HepG2 (cell line): ENCODE data around the gene KCNK18. TPM values are rescaled to one million over a fixed set of nuclear protein-coding genes. Genes with fewer than 3 reads are reported as not detected.

Experiments used
- ATAC-seq: fragments of 200-7000 bp; cut with Tn5 transposase; 3 replicates; pipeline ENCODE4 v1.9.1; 2020; ENCODE audit warnings: mild to moderate bottlenecking, moderate library complexity
- BruUV-seq: library from RNA; stranded (reverse); fragments of 400-500 nt; replicated peaks from 2 replicates; lab custom pipeline; 2021; lab: Mats Ljungman, UMichigan
- CTCF ChIA-PET: fragments of 300-600 bp; formaldehyde crosslinking; extraction: SDS; loops from one replicate; lab custom pipeline; 2021; ENCODE audit warnings: low total read pairs, inconsistent platforms, low intra/inter-chr PET ratio; lab: Yijun Ruan, JAX
- POLR2A ChIA-PET: fragments of 350-600 bp; sonication (Branson Sonifier 250); formaldehyde crosslinking; loops from one replicate; lab custom pipeline; 2020; ENCODE audit warnings: antibody characterized with exemption, inconsistent platforms; lab: Yijun Ruan, JAX
- DNase-seq: peaks from one replicate; pipeline ENCODE4 v3.0.0-alpha.2; 2015; ENCODE audit warnings: low spot score
- FAIRE-seq: peaks from 3 replicates; lab custom pipeline; 2011; peaks lifted over from hg19 to GRCh38; lab: Jason Lieb, UNC
- H2AFZ ChIP-seq: one replicate; pipeline ENCODE4 v1.6.1; 2011; ENCODE audit warnings: low read length, inconsistent platforms
- H3K27ac ChIP-seq: fragments of 300-600 bp; 3 replicates; pipeline ENCODE4 v1.8.0; 2011; ENCODE audit warnings: mixed run types, mild to moderate bottlenecking, mixed read lengths, low read length, inconsistent platforms; ENCODE audit not compliant: insufficient read depth; ENCODE audit errors: extremely low read length
- H3K27me3 ChIP-seq, 2 experiments: fragments of 200-600 bp in 1 of 2; 2 replicates in 1 of 2; 3 replicates in 1 of 2; pipeline versions ENCODE4 v1.6.0 to v1.8.0; 2011; ENCODE audit warnings: low read length in 2 of 2, mild to moderate bottlenecking in 2 of 2, moderate library complexity in 2 of 2, inconsistent platforms in 1 of 2; ENCODE audit not compliant: insufficient read depth in 2 of 2, control insufficient read depth in 1 of 2
- H3K36me3 ChIP-seq, 2 experiments: fragments of 200-600 bp in 1 of 2; replicated peaks in 1 of 2; 2 replicates in 1 of 2; 3 replicates in 1 of 2; pipeline versions ENCODE4 v1.5.1 to v1.8.0; 2011; ENCODE audit warnings: low read length in 2 of 2, inconsistent platforms in 1 of 2; ENCODE audit not compliant: insufficient read depth in 2 of 2, control insufficient read depth in 1 of 2
- H3K4me1 ChIP-seq: 2 replicates; pipeline ENCODE4 v1.5.1; 2012; ENCODE audit warnings: low read length, inconsistent platforms; ENCODE audit not compliant: insufficient read depth
- H3K4me2 ChIP-seq: 2 replicates; pipeline ENCODE4 v1.6.0; 2011; ENCODE audit warnings: low read depth, low read length, inconsistent platforms
- H3K4me3 ChIP-seq, 3 experiments: fragments of 200-600 bp in 1 of 3; sonication (generic), shearing (Covaris generic) in 1 of 3; replicated peaks in 1 of 3; 2 replicates each; pipeline ENCODE4 v1.5.1; 2011 to 2016; ENCODE audit warnings: low read length in 3 of 3, inconsistent platforms in 2 of 3, low read depth in 2 of 3, mild to moderate bottlenecking in 2 of 3, control low read depth in 1 of 3, mixed read lengths in 1 of 3; ENCODE audit not compliant: insufficient read depth in 1 of 3
- H3K79me2 ChIP-seq: one replicate; pipeline ENCODE4 v1.6.1; 2011; ENCODE audit warnings: low read length, inconsistent platforms; ENCODE audit not compliant: insufficient read depth
- H3K9ac ChIP-seq: 2 replicates; pipeline ENCODE4 v1.6.0; 2011; ENCODE audit warnings: mild to moderate bottlenecking, low read depth, low read length, inconsistent platforms; ENCODE audit not compliant: insufficient read depth
- H3K9me3 ChIP-seq: 2 replicates; pipeline ENCODE4 v1.5.1; 2012; ENCODE audit warnings: mild to moderate bottlenecking, low read length
- H4K20me1 ChIP-seq: 2 replicates; pipeline ENCODE4 v1.6.0; 2011; ENCODE audit warnings: inconsistent platforms, mild to moderate bottlenecking, low read length, moderate library complexity; ENCODE audit not compliant: insufficient read depth
- CBX2 ChIP-seq, 2 experiments: fragments of 200-600 bp in 1 of 2; sonication (generic); formaldehyde crosslinking in 1 of 2; IDR thresholded peaks; 2 replicates each; pipeline versions ENCODE4 v1.7.0 to v1.8.1; 2018 to 2022; ENCODE audit warnings: low read depth in 2 of 2, low read length in 1 of 2, mild to moderate bottlenecking in 1 of 2, missing genetic modification reagents in 1 of 2
- EEA1 ChIP-seq: sonication (generic); formaldehyde crosslinking; IDR thresholded peaks from 2 replicates; pipeline ENCODE4 v1.5.1; 2020; ENCODE audit warnings: mild to moderate bottlenecking, missing genetic modification reagents, borderline replicate concordance
- EZH2 ChIP-seq: conservative IDR thresholded peaks from 2 replicates; pipeline ENCODE4 v1.6.1; 2012; ENCODE audit warnings: mild to moderate bottlenecking, low read depth, low read length, moderate library complexity
- TAF15 ChIP-seq: fragments of 200-400 bp; formaldehyde crosslinking; IDR thresholded peaks from one replicate; pipeline ENCODE4 v1.6.1; 2018; ENCODE audit warnings: mild to moderate bottlenecking, low read depth, low read length; ENCODE audit not compliant: poor library complexity, severe bottlenecking
- ZMYM4 ChIP-seq: sonication (generic); formaldehyde crosslinking; IDR thresholded peaks from 2 replicates; pipeline ENCODE4 v1.8.1; 2023; ENCODE audit warnings: mild to moderate bottlenecking, missing genetic modification reagents
- WGBS: methylation state at CpG from one replicate; pipeline ENCODE4 v1.1.6; 2017; ENCODE audit warnings: low lambda C conversion rate; 5-methylcytosine and 5-hydroxymethylcytosine counted together
- in situ Hi-C: cut with HindIII; loops from 2 replicates; pipeline ENCODE4 v1.10.0; 2017; ENCODE audit warnings: low pct_unique_long_range_greater_than_20kb; ENCODE audit not compliant: extremely low pct_ligation_motif_present
- intact Hi-C: fragments of 100-400 bp; cut with micrococcal nuclease; formaldehyde crosslinking; loops from one replicate; pipeline ENCODE4 v1.10.0; 2022; ENCODE audit not compliant: unreplicated experiment
- polyA plus RNA-seq, 8 experiments: library from polyadenylated mRNA; depleted of rRNA in 3 of 8; stranded (reverse) in 7 of 8; unstranded in 1 of 8; fragments of >200 nt; fragmentation: Illumina TruSeq in 4 of 8; extraction: Trizol in 4 of 8; gene quantifications; 2 replicates each; pipeline versions ENCODE4 v1.2.1 to v1.2.3, GENCODE V29; 2011 to 2016; ENCODE audit warnings: low read depth in 4 of 8, missing spikeins in 1 of 8, mixed read lengths in 1 of 8; ENCODE audit not compliant: insufficient read depth in 1 of 8
- total RNA-seq, 5 experiments: library from RNA; depleted of rRNA; stranded (reverse); fragments of >200 nt; fragmentation: Illumina TruSeq; extraction: Trizol; gene quantifications; 2 replicates each; pipeline ENCODE4 v1.2.3, GENCODE V29; 2016; ENCODE audit warnings: low read depth in 1 of 5
- TF ChIP-seq, protein P1 (sequence below): sonication (generic); formaldehyde crosslinking; IDR thresholded peaks from 2 replicates; pipeline ENCODE4 v1.4.0; 2020; ENCODE audit warnings: low read depth, mild to moderate bottlenecking, missing genetic modification reagents
- TF ChIP-seq, protein P2 (sequence below): sonication (generic); formaldehyde crosslinking; IDR thresholded peaks from 2 replicates; pipeline ENCODE4 v1.4.0; 2020; ENCODE audit warnings: missing genetic modification reagents, borderline replicate concordance

The KCNK18 gene
- total and polyA plus RNA-seq, 2 of the 13 experiments (the other 11 are each of a cell fraction or from before 2014, with no cell fraction given), result not detected

DNA sequence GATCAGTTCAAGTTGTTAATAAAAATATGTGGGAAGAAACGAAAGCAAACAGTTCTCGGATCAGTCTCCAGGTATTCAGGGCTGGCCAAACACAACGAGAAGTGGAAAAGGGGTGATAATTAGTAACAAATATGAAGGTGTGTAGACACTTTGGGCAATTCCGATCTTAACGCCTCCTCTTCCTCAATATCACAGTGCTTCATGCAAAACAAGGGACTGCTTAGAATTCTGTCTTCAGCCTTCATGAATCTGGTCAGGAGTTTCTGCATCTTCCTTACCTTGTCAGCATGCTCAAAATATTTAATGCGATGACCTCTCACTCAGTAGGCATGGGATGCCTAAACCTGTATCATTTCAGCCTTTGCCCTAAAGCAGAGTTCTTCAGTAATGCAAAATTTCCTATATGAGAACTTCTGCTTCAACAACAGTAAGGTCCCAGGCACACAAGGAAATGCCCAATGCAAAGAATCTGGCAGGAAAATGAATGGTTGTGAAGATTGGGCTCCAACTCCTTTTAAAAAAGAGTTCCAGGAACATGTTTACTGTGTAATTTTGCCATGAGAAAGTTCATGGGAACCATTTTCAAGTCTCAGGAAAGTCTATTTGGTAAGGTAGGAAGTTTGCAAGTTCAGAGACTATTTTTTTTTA lies 35.8 kb upstream of the KCNK18 start (continued):
- TF ChIP-seq, protein P1, sequence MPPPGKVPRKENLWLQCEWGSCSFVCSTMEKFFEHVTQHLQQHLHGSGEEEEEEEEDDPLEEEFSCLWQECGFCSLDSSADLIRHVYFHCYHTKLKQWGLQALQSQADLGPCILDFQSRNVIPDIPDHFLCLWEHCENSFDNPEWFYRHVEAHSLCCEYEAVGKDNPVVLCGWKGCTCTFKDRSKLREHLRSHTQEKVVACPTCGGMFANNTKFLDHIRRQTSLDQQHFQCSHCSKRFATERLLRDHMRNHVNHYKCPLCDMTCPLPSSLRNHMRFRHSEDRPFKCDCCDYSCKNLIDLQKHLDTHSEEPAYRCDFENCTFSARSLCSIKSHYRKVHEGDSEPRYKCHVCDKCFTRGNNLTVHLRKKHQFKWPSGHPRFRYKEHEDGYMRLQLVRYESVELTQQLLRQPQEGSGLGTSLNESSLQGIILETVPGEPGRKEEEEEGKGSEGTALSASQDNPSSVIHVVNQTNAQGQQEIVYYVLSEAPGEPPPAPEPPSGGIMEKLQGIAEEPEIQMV (CRISPR knock-in tag), result no peak

DNA sequence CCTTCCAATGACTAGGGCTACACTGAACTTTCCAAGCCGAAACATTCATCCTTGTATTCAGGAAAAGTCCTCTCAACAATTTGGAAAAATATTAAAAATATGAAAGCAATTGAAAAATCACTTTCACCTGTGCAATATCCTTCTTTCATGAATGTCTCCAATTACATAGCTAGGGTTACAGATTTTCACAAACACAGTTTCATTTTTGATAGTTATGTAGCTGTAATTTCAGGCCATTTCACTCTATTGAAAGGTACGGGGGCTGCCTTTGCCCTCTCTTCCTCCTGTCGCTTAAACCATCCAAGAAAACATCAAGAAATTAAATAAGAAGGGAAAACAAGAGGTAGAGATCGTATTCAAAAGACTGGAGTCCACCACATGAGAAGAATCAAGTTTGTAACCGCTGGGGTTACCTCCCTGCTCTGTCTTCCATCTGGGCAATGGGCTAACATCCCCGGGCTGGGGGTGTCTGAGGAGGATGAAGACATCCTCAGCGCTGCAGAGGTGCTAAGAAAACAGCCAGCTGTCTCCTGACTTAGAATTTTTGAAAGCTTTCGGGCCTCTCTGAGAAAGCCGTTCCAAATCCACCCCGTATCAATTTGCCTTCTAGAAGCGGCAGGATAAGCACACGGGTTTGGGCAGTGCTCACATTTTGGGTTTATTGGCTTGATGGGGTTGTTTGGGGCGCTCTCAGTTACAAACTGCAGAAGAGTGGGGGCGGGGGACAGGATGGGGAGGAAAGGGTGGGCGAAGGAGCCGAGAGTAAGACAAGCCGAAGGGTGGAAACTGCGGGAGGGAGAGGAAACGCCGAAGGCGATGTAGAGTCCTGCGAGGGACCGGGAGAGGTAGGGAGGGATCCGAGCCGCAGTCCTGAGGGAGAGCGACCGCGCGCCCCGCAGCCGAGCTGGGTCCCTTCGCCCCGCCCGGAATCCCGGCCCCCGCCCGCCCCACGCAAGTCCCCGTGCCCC lies 34.9 kb upstream of the KCNK18 start:
- no TSS peak for BruUV-seq
- H3K27ac ChIP-seq, result no peak overlapping the region
- H3K4me1 ChIP-seq, result peaks cover 17% of the 10 kb centered on the region
- in situ Hi-C loops, result loop anchor here (10.0 kb wide), 1 partner anchor 158 kb away; the partner anchor contains the start of gene SHTN1
- POLR2A ChIA-PET, result no interaction called here
- CTCF ChIA-PET, result no interaction called here
- DNase-seq (no peak), ATAC-seq (peak; percentile 33), FAIRE-seq (no peak)
- no peak overlapping the region for H2AFZ ChIP-seq
- H3K4me2 ChIP-seq, result peak overlapping the region; percentile 42; the same call in 1 of the 2 replicates
- intact Hi-C loops, result no loop called here
- H3K9me3 ChIP-seq, result no peaks in the 10 kb centered on the region
- H3K79me2 ChIP-seq, result no peaks in the 10 kb centered on the region
- 21% methylated on average over 25 of the region's 39 CpGs for WGBS
- no peaks in the 10 kb centered on the region for H4K20me1 ChIP-seq
- H3K9ac ChIP-seq, result no peak overlapping the region
- no peaks in the 10 kb centered on the region for H3K36me3 ChIP-seq
- peaks cover 6 to 81% of the 10 kb centered on the region in 2 experiments; a peak in 4 of 5 replicates for H3K27me3 ChIP-seq
- H3K4me3 ChIP-seq, result peak overlapping the region in 1 of 3 experiments; percentile 50; a peak in 2 of 6 replicates
- TF ChIP-seq, protein P2, sequence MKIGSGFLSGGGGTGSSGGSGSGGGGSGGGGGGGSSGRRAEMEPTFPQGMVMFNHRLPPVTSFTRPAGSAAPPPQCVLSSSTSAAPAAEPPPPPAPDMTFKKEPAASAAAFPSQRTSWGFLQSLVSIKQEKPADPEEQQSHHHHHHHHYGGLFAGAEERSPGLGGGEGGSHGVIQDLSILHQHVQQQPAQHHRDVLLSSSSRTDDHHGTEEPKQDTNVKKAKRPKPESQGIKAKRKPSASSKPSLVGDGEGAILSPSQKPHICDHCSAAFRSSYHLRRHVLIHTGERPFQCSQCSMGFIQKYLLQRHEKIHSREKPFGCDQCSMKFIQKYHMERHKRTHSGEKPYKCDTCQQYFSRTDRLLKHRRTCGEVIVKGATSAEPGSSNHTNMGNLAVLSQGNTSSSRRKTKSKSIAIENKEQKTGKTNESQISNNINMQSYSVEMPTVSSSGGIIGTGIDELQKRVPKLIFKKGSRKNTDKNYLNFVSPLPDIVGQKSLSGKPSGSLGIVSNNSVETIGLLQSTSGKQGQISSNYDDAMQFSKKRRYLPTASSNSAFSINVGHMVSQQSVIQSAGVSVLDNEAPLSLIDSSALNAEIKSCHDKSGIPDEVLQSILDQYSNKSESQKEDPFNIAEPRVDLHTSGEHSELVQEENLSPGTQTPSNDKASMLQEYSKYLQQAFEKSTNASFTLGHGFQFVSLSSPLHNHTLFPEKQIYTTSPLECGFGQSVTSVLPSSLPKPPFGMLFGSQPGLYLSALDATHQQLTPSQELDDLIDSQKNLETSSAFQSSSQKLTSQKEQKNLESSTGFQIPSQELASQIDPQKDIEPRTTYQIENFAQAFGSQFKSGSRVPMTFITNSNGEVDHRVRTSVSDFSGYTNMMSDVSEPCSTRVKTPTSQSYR (CRISPR knock-in tag), result no peak
- peak; percentile 71; the same call in 1 of the 2 replicates for TF ChIP-seq CBX2 (IDR thresholded peaks at IDR 0.05; ENCODE audit: low read depth, low read length)
- no peak for TF ChIP-seq CBX2 (CRISPR knock-in tag; IDR thresholded peaks at IDR 0.05; ENCODE audit: low read depth)
- TF ChIP-seq ZMYM4 (CRISPR knock-in tag), result no peak
- 0 out of 2 replicates have a peak, but pooled peaks have one; percentile 10 for TF ChIP-seq EZH2
- no peak for TF ChIP-seq TAF15
- TF ChIP-seq EEA1 (CRISPR knock-in tag), result no peak
